Hypothalamus (tissue), 51 donors: ENCODE data around the gene ARHGAP26.
A peak's percentile ranks its signal among the peaks of the same experiment; 100 is the strongest.
"Not testable (repeated sequence)": the region's sequence is repeated elsewhere in the genome, so short reads cannot be mapped to it uniquely, and the experiment has no call there.

Experiments
- DNase-seq, 51 donors: peaks; one replicate each; lab custom pipeline; 2025; lab: John Stamatoyannopoulos, UW

Gene ARHGAP26

DNA sequence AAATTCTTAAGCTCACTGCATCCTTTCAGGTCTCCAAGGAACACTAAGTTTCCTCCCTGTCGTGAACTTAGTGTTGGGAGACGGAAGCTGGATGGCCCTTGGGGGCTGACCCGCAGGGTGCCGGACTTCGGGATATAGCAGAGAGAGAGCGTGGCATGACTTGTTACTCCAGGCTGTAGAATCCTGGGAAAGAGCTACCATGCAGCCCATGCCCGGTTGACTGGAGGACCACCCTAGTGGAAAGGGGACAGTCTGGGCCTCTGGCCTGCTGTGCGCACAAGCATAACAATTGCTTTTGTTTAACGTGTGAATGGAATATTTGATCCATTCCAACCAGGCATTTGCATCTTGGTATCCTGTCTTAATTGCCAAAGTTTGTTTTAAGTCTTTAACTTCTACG is 319.9 kb downstream of the ARHGAP26 start:
- not testable (repeated sequence) for DNase-seq

DNA sequence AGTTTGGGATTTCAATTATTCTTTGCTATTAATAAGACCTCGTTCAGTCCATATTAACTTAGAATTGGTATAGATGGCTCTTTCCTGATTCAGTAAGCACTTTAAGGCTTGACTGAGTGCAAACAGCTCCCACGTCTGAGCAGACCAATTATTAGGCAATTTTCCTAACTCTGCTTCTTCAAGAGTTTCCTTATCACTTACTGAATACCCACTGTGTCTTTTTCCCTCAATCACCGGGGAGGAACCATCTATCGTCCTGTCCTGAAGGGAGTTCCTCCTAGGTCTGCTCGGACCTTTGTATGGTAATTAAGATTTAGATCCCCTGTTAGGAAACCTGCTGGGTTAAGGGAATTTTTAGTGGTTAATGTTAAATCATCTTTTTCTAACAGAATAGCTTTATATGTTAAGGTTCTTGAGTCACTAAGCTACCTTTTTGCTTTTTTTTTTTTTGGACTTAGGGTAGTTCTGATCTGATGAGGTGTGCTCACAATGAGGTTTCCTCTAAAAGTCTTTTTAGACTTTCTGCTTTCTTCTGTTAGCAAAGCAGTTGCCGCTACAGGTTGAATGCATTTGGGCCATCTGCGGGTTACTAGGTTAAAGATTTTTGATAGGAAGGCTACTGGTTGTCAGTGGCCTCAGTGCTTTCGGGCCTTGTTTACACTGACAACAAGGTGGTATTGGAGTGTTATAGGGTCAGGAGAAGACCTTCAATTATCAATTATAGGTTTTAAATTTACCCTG is 322.7 kb downstream of the ARHGAP26 start:
- DNase-seq: not testable (repeated sequence)

DNA sequence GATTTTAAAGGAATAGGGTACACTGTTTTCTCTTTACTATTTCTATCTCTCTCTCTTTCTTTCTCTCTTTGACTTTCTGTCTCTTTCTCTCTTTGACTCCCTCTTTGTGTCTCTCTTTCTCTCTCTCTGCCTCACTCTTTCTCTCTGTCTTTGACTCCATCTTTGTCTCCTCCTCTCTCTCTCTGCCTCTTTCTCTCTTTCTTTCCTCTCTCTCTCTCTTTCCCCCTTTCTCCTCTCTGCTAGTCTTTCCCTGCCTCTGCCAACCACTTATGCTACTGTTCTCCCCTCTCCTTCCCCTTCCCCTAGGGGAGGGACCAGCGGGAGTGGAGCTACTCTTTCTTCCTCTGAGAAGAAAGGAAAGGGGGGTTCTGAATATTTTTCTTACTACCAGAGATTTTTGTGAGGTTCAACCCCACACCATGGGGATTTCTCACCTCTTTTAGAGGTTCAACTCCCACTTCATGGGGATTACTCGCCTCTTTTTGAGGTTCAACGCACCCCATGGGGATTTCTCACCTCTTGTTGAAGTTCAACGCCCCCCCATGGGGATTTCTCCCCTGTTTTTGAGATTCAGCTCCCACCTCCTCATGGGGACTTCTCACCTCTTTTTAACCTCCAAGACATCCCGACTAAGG is 323.4 kb downstream of the ARHGAP26 start:
- DNase-seq: no peak

DNA sequence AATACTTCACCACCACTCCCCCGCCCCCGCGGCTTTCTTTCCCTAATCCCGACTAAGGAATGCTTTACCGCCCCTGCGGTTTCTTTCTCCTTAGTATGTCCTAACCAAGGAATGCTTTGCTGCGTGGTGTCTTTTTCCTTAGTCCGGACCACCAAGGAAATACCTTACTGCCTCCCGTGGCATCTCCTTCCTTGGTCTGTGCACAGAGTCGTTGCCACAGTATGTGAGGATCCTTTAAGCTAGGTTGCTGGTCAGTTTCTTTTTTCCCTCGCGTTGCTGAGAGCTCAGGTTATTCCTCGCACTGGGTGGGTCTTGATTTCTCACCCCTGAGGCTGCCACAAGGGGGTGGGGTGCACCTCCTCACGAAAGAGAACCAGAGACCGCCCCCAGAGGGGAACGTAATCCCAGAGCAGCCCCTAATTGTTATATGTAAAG is 323.9 kb downstream of the ARHGAP26 start:
- no peak for DNase-seq

DNA sequence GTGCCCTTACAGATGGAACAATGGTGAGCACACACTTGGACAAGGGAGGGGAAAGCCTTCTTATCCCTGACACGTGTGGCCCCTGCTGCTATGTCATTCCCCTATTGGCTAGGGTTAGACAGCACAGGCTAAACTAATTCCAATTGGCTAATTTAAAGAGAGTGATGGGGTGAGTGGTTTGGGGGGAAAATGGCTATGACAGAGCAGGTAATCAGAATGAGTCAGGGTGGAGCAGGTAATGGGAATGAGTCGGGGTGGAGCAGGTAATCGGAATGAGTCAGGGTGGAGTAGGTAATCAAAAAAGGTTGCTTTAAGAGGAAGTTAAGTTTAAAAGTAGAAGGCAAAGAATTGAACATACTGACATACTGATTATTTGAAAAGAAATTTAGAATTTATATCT is 324.4 kb downstream of the ARHGAP26 start:
- DNase-seq: not testable (repeated sequence)

DNA sequence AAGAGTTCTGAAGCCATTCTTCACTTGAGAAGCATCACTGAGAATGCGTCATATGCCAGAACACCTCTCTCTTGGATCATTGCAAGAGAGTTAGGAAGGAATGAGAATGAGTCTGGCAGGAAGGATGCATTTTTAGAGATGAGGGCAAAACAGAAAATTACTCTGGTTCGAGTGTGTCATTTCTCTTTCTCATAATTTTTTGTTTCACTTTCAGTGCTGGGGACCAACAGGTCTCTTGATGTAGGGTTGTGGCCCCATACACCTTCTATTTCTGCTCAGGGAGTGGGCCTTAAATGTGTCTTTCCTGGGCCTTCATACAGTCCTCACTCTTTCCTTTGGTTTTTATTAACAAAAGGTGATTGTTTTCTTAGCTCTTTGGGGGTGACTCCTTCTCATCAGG is 330.9 kb downstream of the ARHGAP26 start:
- no peak for DNase-seq

DNA sequence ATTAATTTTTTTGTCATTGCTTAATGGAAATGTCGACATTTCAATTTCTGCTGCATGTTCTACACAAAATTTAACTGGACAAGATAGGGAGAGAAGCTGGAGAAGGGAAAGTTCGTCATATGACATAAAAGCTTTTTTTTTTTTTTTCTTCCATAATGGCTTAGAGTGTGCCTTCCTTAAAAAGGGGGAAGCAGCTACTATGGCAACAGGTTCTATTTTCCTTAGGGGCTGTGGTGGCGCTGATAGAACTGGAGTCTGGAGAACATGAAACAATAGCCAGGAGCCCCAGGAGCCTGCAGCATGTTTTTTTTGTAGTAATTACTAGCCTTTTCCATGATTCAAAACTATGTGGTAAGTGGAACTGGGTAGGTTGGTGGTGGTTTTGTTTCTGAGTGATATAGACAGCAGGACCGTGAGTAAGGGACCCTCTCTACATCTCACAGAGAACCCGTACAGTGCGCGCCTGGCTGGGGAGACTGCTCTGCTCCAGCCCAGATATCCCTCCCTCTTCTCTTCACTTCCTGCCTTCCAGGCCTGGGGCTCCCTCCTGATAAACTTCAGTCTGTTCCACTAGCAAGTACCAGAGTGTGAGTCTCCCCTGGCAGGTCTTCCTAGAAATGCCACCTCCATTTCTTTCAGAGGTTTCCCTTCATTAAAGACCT is 331.7 kb downstream of the ARHGAP26 start:
- no peak for DNase-seq

DNA sequence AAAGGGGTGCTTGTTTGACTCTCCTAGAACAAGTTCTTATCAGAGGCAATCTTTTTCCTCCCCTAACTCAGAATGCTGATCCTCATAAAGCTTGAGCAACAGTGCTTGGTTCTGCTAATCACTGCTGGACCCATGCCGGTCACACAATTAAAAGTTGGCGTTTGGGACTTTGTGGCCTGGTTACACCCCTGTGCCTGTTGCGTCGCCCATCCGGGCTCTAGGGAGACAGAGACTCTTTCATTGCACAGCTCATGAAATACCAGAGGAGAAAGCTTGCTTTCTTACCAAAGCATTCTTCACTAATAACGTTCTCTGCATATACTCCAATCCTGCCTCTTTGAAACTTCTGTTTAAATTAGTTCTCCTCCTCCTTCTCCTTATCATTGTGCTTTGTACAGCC is 332.2 kb downstream of the ARHGAP26 start:
- peak in 4 of 51 donors; percentile 6 to 13 (median 7) for DNase-seq

DNA sequence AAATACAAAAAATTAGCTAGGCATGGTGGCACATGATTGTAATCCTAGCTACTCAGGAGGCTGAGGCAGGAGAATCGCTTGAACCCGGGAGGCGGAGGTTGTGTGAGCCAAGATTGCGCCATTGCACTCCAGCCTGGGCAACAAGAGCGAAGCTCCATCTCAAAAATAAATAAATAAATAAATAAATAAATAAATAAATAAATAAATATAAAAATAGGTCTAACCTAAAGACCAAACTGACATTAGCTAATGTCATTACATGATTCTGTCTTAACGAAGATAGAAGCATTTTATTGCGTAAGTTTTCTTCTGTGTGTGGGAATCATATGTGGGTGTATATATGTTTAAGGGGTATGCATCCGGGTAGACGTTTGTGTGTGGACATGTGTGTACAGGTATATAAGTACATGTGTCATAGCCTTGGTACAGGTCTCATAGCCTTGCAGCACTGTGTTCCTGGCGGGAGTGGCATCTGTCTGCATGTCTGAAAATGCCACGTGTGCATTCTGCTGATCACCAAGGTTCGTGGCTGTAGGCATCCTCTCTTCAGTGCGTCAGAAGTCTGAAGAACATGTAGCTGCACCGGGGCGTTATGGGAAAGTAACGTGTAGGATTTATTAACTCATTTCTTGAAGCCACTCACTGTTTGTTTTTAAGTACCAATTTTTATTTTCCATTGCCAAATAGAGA is 335.2 kb downstream of the ARHGAP26 start:
- no peak for DNase-seq

DNA sequence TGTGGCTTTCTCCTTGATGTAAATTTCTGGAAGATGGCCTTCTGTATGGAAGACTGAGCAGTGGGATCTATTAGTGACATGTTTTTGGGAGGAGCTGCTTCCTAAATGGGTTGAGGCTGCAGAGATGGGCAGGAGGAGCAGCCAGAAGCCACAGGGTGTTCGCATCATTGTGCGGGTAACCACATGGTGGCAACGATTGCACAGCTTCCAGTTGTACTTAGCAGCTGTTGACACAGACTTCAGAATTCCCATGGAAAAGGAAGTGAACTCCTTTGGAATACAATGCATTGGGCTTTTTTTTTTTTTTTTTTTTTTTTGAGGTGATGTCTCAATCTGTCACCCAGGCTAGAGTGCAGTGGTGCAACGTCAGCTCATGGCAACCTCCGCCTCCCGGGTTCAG is 336.0 kb downstream of the ARHGAP26 start:
- peak in 15 of 51 donors; percentile 5 to 34 (median 16) for DNase-seq

DNA sequence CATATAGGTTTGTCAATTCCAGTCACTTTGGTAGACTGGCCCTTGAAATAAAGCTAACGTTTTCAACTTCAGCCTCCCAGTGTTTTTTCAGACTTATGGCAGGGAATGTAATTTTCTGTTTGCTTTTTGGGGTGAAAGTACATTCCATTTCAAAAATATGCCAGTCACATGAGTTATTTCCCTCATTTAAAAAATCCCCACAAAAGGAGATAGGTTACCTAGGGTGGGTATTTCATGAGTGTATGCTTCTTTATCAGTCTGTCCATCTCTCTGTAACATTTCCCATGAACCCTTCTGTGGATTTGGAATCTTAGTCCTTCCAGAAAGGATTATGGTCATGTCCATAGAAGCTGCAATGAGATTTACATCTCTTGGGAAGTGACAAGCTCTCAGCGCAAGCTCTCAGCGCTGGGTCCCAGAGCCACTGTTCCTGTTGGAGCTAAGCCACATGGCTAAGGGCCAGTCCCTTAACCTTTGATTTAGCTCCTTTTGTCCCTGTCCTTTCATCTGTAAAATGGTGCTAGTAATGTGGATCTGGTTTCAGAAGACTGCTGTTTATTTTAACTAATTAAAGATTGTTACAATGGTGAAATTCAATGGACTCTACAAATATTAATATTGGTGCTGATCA is 338.4 kb downstream of the ARHGAP26 start:
- DNase-seq: peak in 5 of 51 donors; percentile 1 to 5 (median 4)

DNA sequence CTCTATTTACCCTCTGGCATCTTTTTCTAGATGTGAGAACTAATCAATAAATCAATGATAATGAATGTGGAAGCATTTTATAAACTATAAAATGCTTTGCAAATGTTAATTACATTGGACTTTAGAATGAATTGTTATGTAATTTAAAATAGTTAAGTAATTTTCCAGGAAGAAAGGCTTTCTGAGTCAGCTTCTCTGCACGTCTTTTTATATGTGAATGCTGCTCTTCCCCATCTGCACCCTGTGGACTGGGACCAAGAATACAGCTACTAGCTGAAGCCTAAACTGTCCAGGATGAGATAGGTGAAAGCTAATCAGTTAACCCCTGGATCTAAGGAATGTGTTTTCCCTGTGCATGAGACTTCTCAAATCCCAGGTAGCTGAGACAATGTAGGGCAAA is 340.4 kb downstream of the ARHGAP26 start:
- DNase-seq: no peak

DNA sequence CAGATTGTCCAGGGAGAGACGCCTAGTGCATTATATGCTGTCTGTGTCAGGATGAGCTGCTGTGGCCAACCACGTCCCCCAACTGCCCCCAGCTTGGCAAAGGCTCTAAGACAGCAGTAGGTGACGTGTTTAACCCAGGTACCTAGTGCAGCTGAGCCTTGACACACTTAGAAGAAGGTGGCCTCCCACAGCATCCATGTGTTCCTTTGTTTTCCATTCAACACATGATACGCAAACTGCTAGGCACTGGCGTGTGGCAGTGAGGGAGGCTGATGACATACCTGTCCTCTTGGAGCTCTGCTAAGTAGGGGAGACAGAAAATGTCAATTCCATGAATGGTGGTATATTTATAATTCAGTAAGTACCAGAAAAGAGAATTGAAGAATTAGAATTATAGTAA is 341.6 kb downstream of the ARHGAP26 start:
- no peak for DNase-seq

DNA sequence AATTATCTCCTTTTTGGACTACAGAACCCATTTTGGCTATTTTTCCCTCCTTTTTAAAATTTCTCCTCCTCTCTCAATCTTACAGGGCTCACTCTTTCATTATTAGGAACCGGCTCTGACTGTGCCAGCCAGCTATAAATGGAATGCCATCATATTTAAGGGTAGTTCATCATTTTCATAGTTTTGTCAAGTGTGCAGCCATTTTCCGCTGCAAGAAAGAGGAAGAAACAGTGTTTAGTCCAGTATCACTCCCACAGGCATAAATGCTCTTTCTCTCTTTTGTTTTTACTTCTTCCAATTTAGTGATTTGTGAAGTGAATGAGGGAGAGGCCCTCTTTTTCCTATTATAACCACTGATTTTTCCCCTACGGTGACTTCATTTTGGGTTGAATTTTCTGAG is 343.3 kb downstream of the ARHGAP26 start:
- DNase-seq: no peak

DNA sequence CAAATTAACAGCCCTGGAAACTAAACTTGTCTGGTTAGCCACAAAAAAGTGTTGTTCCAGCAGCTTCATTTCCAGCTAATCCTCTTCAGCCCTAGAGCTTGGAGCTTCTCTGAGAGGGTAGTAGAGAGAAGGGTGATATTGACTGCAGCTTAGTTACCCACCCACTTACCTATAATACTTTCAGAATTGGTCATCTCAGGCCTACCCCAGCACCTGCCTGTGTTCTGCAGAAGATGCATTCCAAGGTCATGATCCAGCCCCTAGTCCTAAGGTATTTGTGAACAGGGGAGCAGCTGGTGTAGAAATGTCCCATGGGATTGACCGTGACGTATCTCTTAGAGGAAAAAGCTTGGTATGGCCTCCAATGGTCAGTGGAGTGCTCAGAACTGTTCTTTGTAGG is 344.3 kb downstream of the ARHGAP26 start:
- DNase-seq: no peak

DNA sequence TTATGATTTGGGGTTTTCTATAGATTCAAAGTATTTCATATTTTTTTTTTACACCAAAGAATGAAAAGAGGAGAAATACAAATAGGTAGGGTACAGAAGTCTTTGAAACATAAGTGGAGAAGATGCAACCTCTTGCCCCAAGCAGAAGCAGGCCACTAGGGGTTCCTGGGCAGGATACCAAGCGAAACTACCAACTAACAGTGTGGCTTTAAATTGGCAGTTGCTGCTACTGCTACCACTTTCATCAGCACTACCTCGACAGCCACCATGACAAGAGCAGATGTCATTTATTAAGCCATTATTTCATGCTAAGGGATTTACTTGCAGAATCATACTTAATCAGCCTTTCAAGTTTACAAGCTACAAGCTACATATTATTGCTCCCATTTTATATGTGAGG is 345.2 kb downstream of the ARHGAP26 start:
- no peak for DNase-seq

DNA sequence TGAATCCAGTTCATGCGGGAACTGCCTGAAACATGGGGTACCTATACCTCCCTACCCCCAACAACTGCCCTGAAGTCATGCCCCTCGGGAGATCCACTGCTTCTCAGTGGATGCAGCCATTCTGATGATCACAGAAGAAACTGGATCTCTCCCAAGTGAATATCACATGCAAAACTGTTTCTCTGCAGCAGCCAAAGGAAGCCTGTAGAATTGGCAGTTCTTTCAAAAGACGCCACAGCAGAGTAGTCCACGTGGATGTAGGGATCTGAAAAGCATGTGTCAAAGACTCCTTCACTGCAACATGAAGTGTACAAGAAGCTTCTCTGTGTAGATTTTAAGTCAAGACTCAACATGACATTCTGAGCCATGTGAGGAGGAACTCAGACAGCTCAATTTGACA is 346.6 kb downstream of the ARHGAP26 start:
- no peak for DNase-seq

DNA sequence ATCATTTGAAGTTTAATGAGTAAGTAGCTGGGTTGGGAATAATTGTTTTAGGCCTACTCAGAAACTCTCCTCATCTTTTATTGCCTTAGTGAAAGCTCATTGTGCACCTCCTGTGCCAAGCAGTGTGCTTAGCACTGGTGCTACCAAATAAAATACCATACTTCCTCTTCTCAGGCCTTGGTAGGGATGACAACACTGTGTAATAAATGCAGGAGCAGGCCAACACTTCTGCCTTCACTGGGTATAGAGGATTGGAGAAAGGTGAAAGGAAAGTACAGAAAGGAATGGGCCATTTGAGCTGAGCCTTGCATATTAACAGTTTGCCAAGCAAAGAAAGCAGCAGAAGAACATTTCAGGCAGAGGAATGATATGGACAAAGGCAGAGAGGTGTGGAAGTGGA is 347.6 kb downstream of the ARHGAP26 start:
- no peak for DNase-seq

DNA sequence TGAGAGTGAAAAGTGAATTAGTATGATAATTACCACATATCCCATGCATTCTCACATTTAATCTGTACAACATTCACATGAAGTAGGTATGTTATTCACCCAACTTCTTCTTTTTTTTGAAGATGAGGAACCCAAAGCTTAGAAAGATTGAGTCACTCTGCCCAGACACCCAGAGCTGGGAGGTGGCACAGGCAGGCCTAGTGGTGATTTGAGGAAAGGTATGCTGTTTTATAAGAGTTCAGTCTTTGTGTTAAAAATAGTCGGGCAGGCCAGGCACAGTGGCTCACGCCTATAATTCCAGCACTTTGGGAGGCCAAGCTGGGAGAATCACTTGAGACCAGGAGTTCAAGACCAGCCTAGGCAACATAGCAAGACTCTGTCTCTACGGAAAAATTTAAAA is 348.0 kb downstream of the ARHGAP26 start:
- no peak for DNase-seq

DNA sequence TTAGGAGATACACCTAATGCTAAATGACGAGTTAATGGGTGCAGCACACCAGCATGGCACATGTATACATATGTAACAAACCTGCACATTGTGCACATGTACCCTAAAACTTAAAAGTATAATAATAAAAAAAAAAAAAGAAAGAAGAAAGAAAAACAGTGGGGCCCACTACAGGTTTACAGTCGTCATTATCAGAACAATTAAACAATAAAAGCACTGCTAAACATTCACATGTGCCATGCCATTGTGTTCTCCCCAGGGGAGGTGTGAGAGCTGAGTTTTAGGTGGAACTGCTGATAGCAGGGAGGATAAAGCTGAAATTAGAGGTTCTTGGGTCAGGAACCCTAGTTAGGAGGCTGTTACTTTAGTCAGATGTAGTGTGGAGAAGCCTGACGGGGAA is 348.6 kb downstream of the ARHGAP26 start:
- DNase-seq: not testable (repeated sequence)

DNA sequence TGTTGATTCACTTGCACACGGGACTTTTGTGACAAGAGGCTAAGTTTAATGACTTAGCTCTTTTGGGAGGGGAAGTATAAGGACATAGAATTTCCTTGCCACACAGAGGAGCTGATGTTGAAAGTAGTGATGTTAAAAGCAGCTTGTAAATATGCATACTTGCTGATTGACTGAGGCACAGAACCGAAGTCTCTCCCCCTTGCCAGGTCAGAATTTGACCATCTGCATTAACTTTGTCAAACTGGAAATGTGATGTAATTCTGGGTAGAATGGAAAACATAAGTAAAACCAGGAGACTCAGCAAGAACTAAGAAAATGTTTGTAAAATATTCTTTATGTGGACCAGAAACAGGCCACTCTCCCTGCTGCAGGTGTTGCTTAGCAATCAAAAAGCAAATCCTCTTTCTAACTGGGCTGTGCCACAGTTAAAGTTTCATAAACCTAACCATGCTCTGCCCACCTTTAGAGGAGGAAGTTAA is 349.2 kb downstream of the ARHGAP26 start:
- no peak for DNase-seq
